T-helper 9 cell (primary cell): Measurements from ENCODE around the gene DNASE1L2.
"Not testable (repeated sequence)": the region's sequence is repeated elsewhere in the genome, so short reads cannot be mapped to it uniquely, and the experiment has no call there.

Experiments used
- DNase-seq: peaks from one replicate; pipeline ENCODE4 v3.0.0-alpha.2; 2020

Gene DNASE1L2

DNA sequence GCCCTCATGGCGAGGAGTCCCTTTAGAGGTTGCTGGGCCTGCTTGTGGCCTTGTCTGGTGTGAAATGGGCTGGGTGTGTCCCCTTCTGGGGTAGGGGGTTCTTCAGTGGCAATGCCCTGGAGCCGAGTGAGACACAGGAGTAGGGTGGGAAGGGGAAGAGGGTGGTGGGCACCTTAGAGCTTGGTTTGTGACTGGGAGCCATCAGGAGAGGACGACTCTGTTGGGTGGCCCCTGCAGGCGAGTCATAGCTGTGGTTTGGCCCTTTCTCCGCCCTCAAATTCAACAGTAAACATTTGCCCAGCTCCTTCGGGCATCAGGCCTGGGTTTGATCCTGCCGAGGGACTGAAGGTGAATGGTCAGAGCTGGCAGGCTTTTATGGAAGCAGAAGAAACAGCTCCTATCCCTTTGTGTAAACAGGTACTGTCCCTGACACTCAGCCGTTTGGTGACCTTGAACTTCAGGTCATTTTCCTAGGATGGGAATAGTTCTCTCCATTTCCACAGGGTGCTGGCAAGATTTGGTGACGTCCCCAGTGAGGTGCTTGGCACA lies 9.9 kb upstream of the DNASE1L2 start:
- no peak for DNase-seq

DNA sequence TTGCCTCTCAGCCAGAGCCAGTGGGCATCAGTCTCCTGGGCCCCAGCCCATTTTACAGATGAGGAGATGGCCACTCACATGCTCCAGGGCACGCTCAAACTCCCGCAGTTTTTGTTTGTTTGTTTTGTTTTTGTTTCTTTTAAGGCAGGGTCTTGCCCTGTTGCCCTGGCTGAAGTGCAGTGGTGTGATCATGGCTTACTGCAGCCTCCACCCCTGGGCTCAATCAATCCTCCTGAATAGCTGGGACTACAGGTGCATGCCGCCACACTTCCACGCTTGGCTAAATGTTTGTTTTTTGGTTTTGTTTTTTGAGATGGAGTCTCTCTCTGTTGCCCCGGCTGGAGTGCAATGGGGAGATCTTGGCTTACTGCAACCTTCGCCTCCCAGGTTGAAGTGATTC lies 9.3 kb upstream of the DNASE1L2 start:
- no peak for DNase-seq

DNA sequence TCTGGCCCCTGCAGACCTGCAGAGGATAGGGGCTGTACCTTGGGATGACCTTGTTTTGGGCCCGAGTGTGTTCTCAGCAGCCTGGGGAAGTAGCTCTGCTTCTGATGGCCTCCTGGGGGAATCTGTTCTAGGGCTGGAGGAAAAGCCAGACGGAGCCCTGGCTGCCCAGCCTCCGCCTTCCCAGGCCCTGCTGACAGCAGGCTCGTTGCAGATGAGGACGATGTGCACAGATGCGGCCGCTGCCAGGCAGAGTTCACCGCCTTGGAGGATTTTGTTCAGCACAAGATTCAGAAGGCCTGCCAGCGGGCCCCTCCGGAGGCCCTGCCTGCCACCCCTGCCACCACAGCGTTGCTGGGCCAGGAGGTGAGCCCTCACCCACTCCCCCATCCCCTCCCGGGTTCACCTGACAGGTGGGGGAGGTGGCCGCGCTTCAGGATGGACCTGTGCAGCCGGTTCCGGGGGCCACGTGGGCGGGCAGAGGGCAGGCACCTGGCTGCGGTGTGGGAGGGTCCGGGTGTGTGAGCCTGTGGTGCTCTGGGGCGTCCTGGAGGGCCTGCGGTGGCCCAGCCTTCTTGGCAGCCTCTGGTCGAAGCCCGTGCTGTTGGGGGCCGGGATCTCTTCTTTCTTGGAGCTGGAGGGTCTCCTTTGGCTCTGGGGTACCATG lies 8.0 kb upstream of the DNASE1L2 start:
- DNase-seq = no peak

DNA sequence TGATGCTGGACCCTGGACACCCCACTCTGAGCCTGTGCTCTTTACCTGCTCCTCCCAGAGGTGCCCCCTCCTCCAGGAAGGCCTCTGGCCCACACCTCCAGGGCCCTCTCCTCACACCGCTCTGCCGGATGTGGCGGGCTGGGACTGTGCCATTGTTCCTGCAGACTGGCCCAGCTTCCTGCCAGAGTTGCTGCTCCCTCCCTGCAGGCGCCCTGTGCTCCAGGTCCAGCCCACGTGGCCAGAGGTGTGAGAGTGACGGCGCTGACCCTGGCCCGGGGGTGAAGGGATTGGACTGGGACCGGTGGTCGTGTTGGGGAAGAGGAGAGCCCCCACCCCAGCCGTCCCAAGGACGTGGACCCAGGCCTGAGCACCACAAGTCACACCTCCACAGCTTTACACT lies 7.2 kb upstream of the DNASE1L2 start:
- no peak for DNase-seq

DNA sequence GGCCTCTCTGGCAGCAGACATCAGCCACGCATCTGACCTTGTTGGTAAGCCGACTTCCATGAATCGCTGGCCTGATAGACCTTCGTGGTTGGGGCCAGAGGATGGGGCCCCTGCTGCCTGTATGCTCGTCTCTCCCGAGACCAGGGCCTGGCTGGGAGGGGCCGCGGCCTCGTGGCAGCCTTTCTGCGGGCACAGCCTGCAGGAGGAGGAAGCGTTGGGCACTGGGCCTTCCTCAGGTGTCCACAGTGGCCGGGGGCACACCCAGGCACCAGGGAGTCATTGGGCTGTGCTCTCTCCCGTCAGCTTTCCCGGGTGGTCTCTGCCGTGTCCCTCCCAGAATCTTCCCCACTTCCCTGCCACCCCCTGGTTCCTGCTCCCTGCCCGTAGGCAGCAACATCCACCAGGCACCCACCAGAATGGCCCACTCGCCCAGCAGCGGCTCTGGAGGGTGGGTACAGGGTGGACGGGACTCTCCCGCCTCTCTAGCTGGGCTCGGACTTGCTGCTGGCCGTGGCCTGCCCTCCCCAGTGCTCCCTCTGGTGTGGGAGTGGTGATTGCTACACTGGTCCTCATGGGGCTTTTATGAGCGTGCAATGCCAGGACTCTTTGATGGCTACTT lies 6.5 kb upstream of the DNASE1L2 start:
- no peak for DNase-seq

DNA sequence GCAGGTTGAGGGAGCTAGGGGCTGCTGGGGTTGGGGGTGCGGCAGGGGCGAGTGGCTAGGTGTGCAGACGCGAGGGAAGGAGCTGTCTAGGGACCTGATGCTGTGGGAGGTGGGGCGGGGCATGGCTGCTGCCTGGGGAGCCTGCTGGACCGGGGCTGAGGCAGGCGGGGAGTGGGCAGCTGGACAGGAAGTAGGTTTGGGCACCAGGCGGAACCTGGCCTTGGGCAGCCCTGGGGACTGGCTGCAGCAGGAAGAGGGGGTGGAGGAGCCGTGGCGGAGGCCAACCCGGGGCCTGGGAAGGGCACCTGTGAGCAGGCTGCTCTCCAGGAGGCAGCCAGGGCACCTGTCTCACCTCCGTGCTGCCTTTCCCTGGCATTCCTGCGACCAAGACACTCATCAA lies 5.9 kb upstream of the DNASE1L2 start:
- DNase-seq = no peak

DNA sequence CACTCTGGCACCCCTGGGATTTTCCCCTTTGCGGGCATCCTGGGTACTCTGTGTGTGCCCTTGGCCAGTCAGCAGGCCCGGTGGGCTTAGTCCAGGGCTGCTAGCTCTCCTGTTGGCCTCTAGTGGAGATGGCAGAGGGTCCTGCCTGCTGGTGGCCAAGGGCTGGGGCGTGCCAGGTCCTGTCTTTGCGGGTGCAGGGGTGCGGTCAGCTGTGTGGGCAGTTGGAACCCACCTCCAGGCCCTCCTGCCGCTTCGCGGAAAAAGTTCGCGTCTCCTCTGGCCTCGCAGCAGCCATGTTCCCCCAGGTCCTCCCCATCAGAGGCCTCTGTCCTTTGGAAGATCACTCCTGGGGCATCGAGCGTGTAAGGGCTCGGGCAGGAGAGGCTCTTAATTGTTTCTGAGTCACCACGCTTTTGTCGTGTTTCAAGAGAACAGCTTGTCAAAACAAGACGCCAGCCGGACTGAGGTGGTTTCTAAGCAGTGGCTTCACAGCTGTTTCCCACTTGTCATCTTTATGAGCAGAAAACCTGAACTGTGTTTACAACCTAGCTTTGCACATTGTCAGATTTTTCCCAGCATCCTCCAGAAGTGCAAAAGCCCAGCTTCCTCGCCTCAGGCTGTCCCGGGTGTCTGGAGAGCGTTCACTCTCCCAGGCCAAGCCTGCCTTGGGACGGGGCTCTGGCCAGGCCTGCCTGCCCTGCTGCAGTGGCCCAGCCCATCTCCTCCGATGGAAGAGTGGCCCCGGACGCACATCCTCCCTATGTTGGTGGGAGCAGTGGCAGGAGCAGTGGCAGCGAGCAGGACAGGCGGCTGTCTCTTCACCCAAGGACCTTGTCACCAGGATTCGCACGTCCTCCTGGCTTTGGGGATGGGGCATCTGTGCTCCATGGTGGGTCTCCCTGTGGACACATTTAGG lies 5.0 kb upstream of the DNASE1L2 start:
- no peak for DNase-seq

DNA sequence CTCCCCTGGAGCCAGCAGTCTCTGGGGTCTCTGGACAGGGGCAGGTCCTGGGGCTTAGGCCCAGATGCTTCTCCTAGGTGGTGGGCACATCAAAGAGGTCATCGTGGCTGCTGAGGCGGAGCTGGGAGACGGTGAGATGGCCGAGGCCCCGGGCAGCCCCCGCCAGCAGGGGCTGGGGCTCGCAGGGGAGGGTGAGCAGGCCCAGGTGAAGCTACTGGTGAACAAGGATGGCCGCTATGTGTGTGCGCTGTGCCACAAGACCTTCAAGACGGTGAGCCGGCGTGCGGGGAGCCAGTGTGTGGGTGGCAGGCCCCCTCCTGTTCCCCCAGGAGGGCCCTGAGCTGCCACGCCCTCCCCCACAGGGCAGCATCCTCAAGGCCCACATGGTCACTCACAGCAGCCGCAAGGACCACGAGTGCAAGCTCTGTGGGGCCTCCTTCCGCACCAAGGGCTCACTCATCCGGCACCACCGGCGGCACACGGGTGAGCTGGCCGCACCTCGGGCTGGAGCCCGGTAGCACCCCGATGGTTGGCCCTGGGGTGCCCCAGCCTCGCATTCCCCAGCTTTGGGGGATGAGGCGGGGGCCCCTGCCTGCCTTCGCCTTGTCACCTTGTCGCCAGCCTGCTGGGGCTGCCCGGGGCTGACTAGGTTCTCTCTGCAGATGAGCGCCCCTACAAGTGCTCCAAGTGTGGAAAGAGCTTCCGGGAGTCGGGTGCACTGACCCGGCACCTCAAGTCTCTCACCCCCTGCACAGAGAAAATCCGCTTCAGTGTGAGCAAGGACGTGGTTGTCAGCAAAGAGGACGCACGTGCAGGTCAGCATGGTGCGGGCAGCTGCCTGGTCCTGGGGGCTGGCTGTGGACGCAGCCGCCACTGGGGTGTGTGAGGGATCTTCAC lies 3.9 kb upstream of the DNASE1L2 start:
- DNase-seq = no peak

DNA sequence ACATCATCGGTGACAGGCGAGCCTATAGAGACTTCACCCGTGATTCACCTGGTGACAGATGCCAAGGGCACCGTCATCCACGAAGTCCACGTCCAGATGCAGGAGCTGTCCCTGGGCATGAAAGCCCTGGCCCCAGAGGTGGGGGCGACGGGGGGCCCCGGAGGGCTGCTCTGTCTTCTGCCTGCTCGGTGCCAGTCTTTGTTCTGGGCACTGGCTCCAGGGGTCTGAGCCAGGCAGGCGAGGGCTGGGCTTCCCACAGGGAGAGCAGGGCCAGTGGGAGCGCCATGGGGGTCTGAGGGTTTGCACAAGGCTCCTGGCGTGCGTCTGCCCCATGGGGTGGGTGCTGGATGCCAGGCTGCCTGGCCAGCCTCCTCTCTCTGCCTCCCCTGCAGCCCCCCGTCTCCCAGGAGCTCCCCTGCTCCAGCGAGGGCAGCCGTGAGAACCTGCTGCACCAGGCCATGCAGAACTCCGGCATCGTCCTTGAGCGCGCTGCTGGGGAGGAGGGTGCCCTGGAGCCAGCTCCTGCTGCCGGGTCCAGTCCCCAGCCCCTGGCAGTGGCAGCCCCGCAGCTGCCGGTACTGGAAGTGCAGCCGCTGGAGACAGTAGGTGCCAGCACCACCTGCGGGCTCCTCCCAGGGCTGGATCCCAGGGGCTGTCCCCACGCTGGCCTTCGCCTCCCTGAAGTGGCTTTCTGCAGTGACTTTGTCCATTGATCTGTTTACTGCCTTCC lies 3.0 kb upstream of the DNASE1L2 start:
- DNase-seq = no peak

DNA sequence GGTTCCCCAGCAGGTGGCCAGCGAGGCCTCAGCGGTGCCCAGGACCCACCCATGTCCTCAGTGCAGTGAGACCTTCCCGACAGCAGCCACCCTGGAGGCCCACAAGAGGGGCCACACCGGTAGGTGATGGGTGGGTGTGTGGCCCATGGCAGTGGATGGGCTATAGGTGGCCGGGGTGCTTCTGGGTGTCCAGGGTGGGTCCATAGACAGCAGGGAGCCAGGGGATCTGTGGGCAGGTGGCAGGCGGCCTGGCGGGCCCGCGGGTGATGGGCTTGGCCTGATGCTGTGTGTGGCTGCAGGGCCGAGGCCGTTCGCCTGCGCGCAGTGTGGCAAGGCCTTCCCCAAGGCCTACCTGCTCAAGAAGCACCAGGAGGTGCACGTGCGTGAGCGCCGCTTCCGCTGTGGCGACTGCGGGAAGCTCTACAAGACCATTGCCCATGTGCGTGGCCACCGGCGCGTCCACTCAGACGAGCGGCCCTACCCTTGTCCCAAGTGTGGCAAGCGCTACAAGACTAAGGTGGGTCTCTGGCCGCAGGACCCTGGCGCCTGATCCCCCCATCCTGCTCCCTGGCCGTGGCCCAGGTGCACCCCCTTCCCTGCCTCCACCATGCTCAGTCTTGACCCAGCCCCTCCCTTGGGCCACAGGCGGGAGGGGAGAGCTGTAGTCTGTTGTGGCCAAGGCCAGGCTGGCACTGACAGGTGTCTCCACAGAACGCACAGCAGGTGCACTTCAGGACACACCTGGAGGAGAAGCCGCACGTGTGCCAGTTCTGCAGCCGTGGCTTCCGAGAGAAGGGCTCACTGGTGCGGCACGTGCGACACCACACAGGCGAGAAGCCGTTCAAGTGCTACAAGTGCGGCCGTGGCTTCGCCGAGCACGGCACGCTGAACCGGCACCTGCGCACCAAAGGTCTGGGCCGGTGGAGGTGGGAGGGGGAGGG lies 2.1 kb upstream of the DNASE1L2 start:
- no peak for DNase-seq

DNA sequence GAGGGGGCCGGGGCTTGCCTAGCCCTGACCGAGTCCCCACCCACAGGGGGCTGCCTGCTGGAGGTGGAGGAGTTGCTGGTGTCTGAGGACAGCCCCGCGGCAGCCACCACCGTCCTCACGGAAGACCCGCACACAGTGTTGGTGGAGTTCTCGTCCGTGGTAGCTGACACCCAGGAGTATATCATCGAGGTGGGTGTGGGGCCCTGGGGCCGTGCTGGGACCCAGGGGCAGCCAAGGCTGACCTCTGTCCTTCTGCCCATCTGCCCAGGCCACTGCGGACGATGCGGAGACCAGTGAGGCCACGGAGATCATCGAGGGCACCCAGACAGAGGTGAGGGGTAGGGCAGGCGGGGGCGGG lies 1.5 kb upstream of the DNASE1L2 start:
- DNase-seq = no peak

DNA sequence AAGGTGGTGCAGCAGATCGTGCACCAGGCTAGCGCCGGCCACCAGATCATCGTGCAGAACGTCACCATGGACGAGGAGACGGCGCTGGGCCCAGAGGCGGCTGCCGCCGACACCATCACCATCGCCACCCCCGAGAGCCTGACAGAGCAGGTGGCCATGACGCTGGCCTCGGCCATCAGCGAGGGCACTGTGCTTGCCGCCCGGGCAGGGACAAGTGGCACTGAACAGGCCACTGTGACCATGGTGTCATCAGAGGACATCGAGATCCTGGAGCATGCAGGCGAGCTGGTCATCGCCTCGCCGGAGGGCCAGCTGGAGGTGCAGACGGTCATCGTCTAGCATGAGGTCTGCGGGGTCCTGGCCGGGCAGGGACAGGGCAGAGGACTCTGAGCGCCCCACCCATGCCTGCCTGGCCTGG lies 1.0 kb upstream of the DNASE1L2 start:
- no peak for DNase-seq

DNA sequence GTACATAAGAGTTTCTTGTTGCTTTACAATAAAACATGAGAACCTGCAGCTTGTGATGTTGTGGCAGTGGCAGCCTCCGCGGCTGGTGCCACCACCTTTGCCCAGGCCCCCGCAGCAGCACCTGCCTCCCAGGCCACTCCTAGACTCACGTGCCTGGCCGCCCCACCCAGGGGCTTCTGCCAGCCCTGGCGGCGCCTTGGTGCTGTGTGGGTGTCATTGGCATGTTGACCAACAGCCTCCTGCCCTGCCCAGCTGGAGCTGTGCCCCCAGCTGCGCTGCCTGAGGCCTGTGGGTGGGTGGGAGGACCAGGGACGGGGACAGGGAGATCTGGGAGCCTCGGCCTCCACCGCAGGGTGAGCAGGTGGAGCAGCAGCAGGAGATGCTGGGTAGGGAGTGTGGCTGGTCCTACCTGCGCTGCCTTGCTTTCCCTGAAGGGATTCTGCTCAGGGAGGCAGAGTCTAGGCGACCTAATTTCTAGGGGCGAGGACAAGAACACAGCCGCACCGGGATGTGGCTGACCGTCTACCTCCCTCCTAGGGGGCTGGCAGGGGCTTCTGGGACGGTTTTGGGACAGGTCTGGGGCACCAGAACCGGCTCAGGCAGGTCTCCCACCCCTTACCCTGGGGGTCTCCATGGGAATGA lies 428 bp upstream of the DNASE1L2 start:
- no peak for DNase-seq

DNA sequence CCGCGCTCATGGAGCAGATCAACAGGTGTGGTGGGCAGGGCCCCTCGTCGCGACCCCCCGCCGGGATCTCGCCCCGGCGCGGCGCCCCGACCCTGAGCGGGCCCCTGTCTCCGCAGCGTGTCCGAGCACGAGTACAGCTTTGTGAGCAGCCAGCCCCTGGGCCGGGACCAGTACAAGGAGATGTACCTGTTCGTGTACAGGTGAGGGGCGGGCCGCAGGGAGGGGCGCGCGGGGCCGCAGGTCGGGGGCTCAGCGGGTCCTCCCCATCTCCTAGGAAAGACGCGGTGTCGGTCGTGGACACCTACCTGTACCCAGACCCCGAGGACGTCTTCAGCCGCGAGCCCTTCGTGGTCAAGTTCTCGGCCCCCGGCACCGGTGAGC lies 848 bp downstream of the DNASE1L2 start:
- DNase-seq = no peak

DNA sequence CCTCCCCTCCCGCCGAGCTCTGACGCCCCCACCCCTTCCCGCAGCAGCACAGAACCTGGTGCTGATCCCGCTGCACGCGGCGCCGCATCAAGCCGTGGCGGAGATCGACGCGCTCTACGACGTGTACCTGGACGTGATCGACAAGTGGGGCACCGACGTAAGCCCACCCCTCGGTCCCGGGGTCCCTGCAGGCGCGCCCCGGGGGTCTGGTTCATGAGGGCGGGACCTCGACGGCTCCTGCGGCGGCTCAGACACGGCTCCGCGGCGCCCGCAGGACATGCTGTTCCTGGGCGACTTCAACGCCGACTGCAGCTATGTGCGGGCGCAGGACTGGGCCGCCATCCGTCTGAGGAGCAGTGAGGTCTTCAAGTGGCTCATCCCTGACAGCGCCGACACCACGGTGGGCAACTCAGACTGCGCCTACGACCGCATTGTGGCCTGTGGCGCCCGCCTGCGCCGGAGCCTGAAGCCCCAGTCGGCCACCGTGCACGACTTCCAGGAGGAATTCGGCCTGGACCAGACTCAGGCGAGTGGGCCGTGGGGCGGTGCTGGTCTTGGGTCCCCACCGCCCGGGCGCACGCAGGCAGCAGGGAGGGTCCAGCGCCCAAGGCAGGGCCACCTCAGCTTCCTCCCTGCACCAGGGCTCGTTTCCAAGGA lies 1.4 kb downstream of the DNASE1L2 start:
- DNase-seq = no peak

DNA sequence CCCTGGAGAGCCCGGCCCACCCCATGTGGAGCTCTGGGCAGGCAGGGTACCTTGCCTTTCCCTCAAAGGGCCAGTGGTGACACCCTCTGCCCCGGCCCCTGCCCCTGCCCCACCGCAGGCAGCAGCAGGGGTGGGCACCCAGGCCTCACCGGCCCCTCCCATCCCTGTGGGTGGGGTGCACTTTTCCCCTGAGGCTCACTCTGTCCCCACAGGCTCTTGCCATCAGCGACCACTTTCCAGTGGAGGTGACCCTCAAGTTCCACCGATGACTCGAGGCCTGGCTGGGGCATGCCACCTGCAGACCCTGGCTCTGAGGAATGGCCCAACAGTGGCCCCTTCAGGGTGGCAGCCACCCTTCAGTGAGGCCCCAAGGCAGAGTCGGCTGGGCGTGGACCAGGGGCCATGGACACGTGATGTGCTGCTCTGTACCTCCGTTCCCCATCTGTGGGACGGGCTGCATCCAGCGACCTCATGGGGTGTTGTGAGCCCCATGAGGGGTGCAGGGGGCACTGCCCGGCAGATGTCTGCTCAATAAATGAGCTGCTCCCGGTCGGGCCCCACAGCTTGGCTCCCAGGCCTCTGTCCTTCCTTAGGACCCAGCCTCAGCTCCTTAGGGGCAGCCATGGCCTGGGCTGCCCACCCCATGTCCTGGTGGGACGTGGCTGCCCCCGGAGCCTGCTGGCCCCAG lies 2.0 kb downstream of the DNASE1L2 start:
- DNase-seq = no peak

DNA sequence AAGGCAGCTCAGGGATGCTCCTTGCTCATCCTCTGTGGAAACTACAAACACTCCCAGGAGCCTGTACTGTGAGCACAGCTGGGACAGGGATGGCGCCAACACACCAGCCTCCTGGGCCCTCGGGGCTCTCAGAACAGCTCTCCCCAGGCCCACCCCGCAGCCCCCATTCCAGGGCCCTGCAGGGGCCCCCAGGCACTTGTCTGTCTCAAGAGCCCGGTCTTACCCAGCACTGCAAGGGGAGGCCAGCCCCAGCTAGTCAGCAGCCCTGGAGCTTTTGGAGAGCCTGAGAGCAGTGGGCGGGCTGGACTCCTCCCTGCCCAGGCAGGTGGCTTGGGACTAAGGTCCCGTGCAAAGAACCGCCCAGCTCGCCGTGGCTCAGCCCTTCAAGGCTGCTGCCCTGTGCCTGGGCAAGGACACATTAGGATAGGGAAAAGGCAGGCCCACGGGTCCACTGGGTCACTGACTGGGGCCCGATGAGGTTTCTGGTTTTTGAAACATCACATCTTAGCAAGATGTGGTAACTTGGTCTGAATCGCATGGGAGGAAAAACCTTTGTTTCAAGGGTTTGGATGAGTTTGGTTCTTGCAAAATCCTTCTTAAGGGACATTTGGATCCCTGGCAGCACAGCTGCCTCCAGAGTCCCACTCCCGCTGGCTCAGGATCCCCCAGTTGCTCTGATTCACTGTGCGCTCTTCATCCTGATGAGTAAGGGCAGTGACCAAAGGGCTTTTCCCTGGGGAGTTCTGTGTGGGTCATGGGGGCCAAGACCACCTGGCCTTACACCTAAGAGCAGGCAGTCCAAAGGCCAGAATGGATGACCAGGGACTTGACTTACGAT lies 2.8 kb downstream of the DNASE1L2 start:
- no peak for DNase-seq

DNA sequence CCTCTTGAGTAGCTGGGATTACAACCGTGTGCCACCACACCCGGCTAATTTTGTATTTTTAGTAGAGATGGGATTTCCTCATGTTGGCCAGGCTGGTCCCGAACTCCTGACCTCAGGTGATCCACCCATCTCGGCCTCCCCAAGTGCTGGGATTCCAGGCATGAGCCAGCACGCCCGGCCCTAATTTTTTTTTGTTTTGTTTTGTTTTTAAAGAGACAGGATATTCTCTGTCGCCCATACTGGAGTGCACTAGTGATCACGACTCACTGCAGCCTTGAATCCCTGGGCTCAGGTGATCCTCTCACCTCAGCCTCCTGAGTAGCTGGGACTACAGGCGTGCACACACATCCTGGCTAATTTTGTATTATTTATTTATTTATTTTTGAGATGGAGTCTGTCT lies 4.1 kb downstream of the DNASE1L2 start:
- not testable (repeated sequence) for DNase-seq
